NOMO-1 (cell line): Measurements from ENCODE around the gene TOMM5.

Experiments used
- DNase-seq, 2 experiments: peaks; one replicate each; lab custom pipeline; 2025; ENCODE audit not compliant: unreplicated experiment in 2 of 2; lab: John Stamatoyannopoulos, UW

TOMM5 gene

DNA sequence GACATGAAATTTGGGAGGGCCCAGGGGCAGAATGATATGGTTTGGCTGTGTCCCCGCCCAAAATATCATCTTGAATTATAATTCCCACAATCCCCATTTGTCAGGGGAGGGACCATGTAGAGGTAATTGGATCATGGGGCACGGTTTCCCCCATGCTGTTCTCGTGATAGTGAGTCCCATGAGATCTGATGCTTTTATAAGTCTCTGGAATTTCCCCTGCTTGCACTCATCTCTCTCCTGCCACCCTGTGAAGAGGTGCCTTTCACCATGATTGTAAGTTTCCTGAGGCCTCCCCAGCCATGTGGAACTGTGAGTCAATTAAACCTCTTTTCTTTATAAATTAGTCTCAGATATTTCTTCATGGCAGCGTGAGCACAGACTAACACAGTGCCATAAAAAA is 27.5 kb downstream of the TOMM5 start:
- no peak for DNase-seq

DNA sequence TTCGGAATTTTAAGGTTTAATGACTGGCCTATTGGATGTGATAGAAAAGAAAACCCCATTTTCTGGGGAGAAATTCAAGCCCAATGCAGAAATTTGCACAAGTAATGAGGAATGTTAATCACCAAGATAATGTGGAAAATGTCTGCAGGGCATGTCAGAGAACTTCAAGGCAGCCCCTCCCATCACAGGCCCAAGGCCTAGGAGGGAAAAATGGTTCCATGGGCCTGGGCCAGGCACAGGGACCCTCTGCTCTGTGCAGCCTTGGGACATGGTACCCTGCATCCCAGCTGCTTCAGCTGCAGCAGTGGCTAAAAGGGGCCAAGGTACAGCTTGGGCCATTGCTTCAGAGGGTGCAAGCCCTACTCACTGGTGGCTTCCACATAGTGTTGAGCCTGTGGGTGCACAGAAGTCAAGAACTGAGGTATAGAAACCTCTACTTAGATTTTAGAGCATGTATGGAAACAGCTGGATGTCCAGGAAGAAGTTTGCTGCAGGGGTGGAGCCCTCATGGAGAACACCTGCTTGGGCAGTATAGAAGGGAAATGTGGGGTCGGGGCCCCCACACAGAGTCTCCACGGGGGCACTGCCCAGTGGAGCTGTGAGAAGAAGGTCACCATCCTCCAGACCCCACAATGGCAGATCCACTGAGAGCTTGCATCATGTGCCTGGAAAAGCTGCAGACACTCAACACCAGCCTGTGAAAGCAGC is 28.4 kb downstream of the TOMM5 start:
- no peak for DNase-seq

- DNase-seq: no peak
These were observed 29.6 kb downstream of the TOMM5 start for GRCh38 chr9:37562826-37563225.

DNA sequence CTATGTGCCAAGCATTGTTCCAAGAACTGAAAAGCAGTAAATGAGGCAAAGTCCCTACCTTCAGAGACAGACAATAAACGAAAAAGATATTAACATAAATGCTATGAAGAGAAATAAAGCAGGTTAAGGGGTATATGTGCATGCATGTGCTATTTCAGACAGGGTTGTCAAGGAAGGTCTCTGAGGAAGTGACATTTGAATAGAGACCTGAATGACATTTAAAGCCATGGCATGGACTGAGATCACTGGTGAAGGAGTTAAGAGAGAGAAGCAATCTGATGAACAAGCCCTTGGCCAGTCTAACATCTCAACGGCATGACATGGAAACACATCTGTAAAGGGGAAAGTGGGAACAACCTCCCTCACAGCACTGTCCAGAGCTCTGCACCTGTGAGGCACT is 30.7 kb downstream of the TOMM5 start:
- no peak for DNase-seq

DNA sequence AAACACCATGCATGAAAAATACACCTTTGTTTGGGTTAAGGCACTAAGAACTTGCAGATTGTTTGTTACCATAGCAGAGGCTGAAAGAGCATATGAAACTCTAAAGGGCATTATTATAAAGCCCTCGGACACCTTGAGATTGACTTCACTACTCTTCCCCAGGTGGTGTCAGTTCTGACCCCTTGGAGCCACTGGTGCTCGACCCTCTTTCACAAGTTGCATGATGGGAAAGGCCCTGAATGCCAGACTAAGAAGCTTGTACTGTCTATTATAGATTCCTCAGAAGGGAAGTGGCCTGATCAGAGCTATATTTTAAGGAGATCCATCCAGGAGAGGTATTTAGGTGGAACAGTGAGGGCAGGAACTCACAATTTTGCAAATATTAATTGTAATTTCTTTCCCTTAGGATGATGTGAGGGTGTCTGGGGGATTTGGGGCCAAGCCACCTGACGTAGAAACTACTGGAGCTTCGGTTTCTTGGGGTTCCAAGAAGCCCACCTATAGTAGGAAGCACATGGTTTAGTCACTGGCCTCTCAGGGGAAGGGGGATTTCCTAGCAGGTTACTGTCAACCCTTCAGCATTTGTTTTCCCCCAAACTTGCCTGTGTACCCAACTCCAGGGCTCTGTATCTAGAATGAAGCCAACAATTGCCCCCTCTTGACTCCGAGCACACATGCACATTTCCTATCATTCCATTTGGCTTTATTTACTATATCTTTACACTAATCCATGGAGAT is 32.4 kb downstream of the TOMM5 start:
- DNase-seq: no peak

DNA sequence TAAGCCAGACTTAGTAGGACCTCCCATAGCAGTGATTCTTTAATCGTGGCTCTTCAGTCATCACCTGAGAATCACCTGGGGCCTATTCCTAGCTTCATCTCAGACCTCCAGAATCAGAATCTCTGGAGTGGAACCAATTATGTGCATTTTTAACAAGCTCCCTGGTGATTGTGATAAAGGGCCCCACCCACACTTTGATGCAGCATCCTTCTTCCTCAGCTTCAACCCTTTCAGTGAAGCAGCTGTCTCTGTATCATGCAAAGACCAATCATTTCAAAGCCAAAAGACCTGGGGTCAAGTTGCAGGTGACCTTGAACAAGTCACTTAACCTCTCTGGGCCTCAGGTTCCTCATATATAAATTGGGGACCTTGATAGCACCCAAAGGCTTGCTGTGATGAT is 33.3 kb downstream of the TOMM5 start:
- no peak for DNase-seq

DNA sequence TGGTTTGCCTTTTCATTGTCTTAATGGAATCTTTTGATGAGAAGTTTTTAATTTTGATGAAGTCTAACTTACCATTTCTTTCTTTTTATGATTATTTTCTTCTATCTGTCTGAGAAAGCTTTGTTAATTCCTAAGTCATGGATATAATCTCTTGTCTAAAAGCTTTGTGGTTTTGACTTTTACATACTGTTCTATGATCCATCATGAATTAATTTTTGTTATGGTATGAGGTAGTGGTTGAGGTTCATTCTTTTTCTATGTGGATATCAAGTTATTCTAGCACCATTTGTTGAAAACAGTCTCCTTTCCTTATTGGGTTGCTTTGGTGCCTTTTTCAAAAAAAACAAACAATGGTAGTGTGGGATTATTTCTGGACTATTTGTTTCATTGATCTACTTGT is 36.6 kb downstream of the TOMM5 start:
- no peak for DNase-seq

DNA sequence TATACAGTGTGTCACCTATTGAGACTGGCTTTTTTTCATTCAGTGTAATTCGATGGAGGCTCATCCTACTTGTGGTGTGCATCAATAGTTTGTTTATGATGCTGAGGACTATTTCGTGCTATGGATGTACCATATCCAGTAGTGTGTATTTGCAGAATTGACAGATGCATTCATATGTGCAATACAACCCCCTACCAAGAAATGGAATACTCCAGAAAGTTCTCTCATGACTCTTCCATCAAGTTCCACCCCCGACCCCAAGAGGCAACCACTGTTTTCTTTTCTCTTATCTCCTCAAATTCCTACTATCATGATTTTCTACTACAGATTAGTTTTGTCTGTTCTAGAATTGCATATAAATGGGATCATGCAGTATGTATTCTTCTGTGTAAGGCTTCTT is 38.1 kb downstream of the TOMM5 start:
- no peak for DNase-seq

DNA sequence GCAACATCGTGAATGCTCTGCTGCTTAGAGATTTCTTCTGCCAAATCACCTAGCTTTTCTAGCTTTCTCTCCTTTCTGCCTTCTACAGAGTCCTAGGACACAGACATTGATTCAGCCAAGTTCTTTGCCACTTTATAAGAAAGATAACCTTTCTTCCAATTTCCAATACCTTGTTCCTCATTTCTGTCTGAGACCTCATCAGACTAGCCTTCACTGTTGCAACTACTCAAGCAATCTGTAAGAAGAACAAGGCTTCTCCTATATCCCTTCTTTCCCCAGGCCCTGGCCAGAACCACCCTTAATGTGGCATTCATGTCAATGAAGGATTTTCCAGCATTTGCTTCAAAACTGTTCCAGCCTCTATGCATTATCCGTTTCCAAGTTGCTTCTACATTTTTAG is 40.5 kb downstream of the TOMM5 start:
- no peak for DNase-seq

- DNase-seq: no peak
These were observed 40.9 kb downstream of the TOMM5 start for GRCh38 chr9:37551468-37551867.

DNA sequence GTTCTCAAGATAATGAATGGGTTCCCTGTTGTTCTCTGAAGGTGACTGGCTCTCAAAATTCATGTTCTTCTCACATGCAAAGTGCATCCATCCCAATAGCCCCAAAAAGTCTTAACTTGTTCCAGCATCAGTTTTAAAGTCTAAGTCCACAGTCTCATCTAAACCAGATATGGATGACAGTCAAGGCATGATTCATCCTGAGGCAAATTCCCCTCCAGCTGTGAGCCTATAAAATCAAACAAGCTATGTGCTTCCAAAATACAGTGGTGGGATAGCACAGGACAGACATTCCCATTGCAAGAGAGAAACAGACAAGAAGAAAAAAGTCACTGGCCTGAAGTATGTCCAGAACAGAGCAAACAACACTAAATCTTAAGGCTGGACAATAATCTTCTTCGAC is 41.6 kb downstream of the TOMM5 start:
- no peak for DNase-seq

GRCh38 chr9:37549527-37549926 is 42.9 kb downstream of the TOMM5 start:
- no peak for DNase-seq

GRCh38 chr9:37547328-37547878 is 45.0 kb downstream of the TOMM5 start:
- DNase-seq: no peak

GRCh38 chr9:37543468-37543867 is 48.9 kb downstream of the TOMM5 start:
- DNase-seq: no peak

DNA sequence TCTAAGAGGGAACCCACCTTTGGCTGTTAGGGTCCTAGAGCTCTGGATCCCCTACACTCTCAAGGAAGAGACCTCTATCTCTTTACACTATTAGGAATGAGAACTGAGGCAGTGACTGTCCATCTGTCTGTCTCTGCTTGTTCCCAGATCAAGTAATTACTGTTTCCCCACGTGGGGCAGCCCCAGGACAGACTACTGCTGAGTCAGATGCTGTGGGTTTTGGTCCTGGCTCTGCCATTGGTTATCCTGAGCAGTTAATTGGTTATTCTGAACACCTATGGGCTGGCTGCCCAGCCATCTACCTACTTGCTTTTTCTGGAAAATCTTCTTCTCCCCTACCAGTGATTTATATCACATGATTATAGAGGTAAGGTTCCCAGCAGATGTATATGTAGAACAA is 49.5 kb downstream of the TOMM5 start:
- DNase-seq: no peak

GRCh38 chr9:37542488-37542887 is 49.9 kb downstream of the TOMM5 start:
- no peak for DNase-seq

DNA sequence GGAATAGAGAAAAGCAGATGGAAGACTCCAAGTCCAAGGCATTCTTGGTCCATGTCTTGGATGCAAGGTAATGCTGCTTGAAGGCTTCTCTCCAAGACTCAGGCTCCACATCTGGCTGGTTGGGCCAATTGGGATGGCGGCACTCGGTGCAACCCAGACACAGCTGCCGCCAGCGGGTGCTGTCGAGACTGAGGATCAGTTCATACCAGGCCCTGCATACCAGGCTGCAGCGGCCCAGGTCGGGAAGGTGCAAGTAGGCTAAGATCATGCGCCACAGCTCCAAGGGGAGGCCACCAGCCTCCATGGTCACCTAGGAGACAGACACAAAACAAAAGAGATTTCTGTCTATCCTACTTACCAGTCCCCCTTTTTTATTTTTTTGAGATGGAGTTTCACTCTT is 50.9 kb downstream of the TOMM5 start:
- no peak for DNase-seq

DNA sequence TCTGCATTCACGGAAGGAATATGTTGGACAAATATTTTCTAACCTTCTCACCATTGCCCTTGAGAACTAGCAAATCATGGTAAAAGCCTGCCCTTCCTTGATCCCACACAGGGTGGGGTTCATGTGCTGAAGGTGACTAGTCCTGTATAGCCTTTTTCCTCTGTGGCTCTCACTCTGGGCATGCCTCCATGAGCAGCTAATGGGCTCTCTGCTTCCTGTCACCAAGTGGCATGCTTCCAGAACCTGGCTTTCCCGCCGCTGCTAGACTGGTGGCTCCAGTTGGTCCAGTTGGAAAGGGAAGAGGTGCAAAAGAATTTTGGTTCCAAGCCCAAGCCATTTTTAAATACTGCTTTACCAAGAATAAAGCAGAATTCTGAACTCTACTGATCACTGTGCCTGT is 51.8 kb downstream of the TOMM5 start:
- DNase-seq: no peak

GRCh38 chr9:37539634-37540033 is 52.8 kb downstream of the TOMM5 start:
- no peak for DNase-seq
